GM18519 (cell line): ENCODE data around the gene FFAR2.

ENCODE experiments used
- ATAC-seq: cut with Tn5 transposase; IDR thresholded peaks from one replicate; pipeline ENCODE4 v1.9.1; 2021; ENCODE audit warnings: mild to moderate bottlenecking, moderate library complexity; ENCODE audit not compliant: unreplicated experiment, low FRiP score

The FFAR2 gene

DNA sequence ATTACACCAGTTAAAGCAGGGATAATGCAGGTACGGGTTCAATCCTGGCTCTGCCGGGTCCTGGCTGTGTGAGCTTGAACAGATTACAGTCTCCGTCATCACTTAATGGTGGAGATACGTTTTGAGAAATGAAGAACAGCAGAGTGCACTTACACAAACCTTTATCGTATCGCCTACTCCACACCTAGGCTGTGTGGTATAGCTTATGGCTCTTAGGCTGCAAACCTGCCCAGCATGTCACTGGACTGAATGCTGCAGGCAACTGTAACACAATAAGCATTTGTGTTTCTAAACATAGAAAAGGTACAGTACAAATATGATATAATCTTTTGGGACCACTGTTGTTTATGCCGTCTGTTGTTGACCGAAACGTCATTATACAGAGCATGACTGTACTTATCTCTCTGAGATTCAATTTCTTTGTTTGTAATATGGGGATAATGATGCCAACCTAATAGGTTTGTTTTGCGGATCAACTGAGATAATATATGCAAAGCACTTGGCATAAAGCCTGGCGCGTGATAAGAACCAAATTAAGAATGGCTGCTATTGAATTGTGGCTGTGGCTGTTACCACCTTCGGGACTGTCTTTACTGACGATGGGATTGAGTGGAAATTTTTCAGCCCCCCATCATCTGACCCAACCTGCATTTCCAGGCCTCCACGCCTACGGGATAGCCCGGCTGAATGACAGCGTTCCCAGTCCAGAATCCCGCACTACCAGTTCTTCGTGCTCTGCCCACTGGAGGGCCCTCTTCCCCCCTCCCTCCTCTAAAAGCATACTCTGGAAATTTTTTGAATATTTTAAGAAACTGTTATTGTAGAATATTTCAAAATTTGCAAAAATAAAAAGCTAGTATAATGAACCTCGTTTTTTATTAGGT lies 31.0 kb downstream of the FFAR2 start:
- no peak for ATAC-seq

- no peak for ATAC-seq
These were observed 35.0 kb downstream of the FFAR2 start for GRCh38 chr19:35483089-35483488.

GRCh38 chr19:35484252-35485036 lies 36.4 kb downstream of the FFAR2 start:
- peak; percentile 62 for ATAC-seq

GRCh38 chr19:35486268-35486708 lies 38.2 kb downstream of the FFAR2 start:
- ATAC-seq = no peak

DNA sequence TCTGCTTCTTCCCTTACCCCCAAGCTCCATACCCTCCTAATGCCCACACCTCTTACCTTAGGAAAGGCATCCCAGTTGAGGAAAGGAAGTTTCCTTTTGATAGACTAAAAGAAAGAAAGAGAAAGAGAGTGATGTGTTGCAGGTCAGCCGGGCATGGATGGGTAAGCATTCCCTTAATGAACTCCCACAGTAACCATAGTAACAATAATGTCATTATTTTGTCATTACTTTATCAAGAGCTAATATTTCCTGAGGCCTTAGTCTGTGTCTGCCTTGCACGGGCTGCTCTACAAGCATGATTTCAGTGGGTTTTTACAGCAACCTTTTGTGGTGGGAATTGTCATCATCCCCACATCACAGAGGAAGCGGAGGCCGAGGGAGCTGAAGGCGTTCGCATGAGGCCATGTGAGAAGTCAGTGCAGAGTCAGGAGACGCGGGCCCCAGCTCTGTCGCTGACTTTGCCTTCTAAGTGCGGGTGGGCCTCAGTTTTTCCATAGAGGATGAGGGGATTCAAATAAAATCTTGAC lies 39.7 kb downstream of the FFAR2 start:
- no peak for ATAC-seq

- ATAC-seq = no peak
These were observed 40.6 kb downstream of the FFAR2 start for GRCh38 chr19:35488677-35489076.

DNA sequence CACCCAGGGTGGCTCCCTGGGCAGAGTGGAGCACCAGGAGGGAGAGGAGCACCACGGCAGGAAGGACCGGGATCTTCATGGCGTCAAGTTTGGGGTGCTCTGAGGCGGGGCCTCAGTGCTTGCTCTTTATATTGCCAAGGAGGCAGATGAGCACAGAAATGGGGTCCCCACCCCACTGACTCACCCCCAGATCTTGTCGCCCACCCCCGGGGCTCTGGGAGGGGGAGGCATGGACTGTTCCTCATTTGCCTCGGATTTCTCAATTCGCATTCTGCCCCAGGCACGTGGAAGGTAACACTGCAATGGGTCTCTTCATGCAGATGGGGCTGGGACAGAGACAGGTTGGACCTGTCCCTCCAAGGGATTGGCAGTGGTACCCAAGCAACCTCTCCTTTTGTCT lies 42.3 kb downstream of the FFAR2 start, which contains the start of gene KRTDAP:
Gene KRTDAP (minus strand): TSS at position 101 of the 400 bp plus-strand sequence. CDS start 22 bp downstream, at position 79.
- ATAC-seq = no peak

DNA sequence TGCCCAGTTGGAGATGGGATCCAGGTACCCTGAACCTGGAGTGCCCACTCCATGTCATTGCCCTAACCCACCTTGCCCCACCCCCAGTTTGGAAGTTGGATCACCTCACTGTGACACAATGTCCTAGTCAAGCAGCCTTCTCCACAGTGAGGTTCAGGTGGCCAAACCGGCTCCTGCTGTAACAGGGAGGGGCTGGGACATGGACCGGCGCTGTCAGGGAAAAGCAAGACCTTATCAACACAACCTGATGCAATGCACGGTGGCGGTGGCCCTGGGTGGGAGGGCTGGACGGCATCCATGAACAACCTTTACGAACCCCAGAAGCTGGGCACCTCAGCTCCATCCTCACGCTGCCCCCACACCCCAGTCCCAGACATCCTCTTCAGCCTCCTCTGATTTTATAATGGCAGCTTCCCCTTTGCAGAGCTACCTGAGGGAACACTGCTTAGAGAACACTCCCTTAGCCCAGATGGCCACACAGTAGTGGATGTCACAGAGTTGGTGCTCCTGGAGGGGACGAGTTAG lies 43.8 kb downstream of the FFAR2 start:
- no peak for ATAC-seq

- no peak for ATAC-seq
These were observed 45.9 kb downstream of the FFAR2 start for GRCh38 chr19:35493971-35494370.

DNA sequence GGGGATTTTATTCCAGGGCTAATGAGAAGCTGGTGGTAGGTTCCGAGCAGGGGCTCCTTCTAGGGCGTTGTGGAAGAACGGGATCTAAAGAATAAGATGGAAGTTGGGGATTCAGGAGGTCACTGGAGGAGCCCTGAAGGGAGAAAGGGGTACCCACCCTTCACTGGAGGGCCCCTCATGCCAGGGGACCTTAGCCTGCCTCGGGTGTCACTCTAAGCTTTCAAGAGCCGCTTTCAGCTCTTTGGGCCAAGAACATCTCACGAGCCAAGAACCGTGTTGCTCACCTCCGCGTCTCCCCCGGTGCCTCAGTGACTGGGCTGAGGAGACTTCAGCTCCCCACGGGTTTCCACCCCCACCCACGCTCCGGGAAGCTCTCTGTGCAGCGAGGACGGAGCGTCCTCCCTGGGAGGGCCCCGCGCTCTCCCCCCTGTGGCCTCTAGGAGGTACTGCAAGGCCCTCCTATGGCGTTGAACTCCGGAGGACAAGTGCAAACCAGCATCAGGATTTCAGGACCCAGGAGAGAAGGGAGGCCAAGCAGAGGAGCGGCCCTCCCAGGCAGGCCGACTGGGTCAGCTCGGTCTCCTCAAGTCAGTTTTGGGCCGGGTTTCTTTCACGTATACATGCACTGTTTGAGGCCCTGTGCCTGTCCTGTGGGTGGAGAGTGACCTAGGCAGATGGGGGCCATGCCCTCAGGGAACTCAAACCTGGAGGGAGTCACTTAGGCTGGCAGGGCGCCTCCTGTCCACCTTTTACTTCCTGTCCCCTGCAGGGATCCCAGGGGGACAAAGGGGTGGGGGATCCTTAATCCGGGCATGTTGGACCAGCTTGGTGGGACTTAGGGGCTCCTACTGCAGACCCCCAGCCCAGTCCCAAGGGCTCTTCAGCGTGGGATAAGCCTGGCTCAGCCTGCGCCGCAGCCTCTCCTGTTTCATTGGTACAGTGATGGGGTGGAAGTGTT lies 47.3 kb downstream of the FFAR2 start:
- no peak for ATAC-seq

- ATAC-seq = no peak
These were observed 49.3 kb downstream of the FFAR2 start for GRCh38 chr19:35497406-35497805.

DNA sequence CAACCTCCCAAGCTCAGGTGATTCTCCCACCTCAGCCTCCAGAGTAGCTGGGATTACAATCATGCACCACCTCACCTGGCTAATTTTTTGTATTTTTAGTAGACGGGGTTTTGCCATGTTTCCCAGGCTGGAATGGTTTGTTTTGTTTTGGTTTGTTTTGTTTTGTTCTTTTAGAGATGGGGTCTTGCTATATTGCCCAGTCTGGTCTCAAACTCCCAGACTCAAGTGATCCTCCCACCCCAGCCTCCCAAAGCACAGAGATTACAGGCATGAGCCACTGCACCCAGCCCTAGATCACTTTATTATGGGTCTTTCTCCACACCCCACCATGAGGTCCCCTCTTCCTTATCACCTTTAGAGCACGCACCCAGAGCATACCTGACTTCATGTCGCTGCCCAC lies 50.2 kb downstream of the FFAR2 start:
- no peak for ATAC-seq

GRCh38 chr19:35498984-35499527 lies 51.0 kb downstream of the FFAR2 start:
- ATAC-seq = no peak

DNA sequence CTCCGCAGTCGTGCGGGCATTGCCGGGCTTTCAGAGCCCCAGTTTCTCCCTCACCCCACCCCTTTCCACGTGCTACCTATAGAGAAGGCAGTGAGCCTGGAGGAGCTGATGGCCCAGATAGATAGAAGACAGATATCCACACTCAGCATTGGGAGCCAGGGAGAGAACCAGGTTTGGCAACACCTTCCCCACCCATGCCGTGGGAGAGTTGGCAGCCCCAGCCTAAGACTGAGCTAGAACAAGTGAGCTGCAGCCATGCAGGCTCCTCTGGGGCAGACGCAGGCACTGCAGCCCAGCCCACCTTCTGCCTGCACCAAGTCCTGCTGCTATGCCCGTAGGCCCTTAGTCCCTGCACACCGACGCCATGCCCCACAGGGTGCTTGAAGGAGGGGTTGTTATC lies 52.6 kb downstream of the FFAR2 start:
- no peak for ATAC-seq
